Smooth muscle cell of trachea (primary cell): ENCODE measurements around the gene RALGPS1. TPM values are rescaled to one million over a fixed set of nuclear protein-coding genes. Genes with fewer than 3 reads are reported as not detected.

Source experiments
- total RNA-seq: library from RNA; depleted of rRNA; stranded (reverse); fragments of >200 nt; gene quantifications from 2 replicates; pipeline ENCODE4 v1.2.1, GENCODE V29; 2014

RALGPS1 gene, protein sequence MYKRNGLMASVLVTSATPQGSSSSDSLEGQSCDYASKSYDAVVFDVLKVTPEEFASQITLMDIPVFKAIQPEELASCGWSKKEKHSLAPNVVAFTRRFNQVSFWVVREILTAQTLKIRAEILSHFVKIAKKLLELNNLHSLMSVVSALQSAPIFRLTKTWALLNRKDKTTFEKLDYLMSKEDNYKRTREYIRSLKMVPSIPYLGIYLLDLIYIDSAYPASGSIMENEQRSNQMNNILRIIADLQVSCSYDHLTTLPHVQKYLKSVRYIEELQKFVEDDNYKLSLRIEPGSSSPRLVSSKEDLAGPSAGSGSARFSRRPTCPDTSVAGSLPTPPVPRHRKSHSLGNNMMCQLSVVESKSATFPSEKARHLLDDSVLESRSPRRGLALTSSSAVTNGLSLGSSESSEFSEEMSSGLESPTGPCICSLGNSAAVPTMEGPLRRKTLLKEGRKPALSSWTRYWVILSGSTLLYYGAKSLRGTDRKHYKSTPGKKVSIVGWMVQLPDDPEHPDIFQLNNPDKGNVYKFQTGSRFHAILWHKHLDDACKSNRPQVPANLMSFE
- 1.9 and 6.5 TPM in 2 replicates for total RNA-seq

GRCh38 chr9:126914458-126915280, at the start of gene RALGPS1:
TSS of gene RALGPS1 (plus strand) at chr9:126914782. CDS start at chr9:126962290, 47,508 bp downstream.

DNA sequence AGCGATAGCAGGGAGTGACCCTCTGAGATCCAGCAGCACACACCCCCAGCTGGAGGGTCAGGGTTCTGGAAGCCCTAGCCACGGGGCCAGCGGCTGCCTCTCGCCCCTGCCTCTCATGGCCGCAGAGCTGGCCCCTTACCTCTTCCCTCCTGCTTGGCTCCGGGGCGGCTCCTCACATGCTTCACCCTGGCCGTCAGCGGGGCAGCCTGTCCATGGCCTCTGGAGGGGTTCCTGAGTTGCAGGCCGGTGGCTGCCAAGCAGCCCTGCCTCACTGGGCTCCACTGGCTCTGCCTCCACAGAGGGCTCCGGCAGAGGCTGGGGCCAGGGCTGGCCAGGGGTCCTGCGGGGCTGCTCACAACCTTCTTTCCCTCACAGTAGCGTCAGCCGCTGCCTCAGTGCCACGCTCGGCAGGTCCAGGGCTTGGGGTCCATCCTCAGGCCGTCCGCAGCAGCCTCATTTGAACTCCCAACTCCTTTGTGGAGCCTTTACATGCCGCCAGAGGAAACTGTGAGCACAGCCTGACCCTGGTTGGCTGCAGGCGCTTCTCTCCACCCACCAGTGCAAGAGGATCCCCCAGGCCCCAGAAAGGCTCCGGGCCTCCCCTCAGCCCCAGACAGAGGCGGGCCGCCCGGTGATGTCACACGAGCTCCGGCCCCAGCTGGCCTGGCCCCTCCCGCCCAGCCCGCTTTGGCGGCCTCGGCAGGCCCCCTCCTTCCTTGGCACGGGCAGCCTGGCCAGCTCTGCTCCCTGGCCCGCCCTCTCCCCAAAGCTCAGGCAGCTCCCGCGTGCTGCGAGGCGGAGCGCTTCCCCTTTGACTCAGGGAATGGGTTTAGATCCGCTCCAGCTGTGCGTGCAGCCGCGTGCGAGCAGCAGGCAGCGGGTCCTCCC, 207.8 kb downstream of the RALGPS1 start, which contains the start of gene ANGPTL2:
ANGPTL2 (minus strand) TSS at position 460 of the 888 bp plus-strand sequence. CDS start 13,904 bp downstream, outside the sequence.

GRCh38 chr9:127264462-127265219, 350.1 kb downstream of the RALGPS1 start, which contains the start of gene GARNL3:
TSS of gene GARNL3 (plus strand) at chr9:127264774. CDS start at chr9:127264878, 104 bp downstream.

Other genes starting within 250 kb of the RALGPS1 start
- gene ZBTB43, start 109.7 kb upstream of the RALGPS1 start, total RNA-seq, result 9.6 and 9.8 TPM in 2 replicates
- gene ZBTB34, start 54.1 kb upstream of the RALGPS1 start, total RNA-seq, result 7.4 and 10.0 TPM in 2 replicates
- gene ANGPTL2, start 207.9 kb downstream of the RALGPS1 start, total RNA-seq, result 49.6 and 184 TPM in 2 replicates